Astrocyte (in vitro differentiated cells and primary cell): ENCODE results near the gene PRTG. TPM values are rescaled to one million over a fixed set of nuclear protein-coding genes. Genes with fewer than 3 reads are reported as not detected.

ENCODE experiments used
- DNase-seq: peaks from one replicate; pipeline ENCODE4 v3.0.0-alpha.2; 2010; ENCODE audit warnings: low read depth
- FAIRE-seq: peaks from 2 replicates; lab custom pipeline; 2011; peaks lifted over from hg19 to GRCh38; lab: Jason Lieb, UNC
- H2AFZ ChIP-seq: 2 replicates; pipeline ENCODE4 v1.6.0; 2012; ENCODE audit warnings: low read depth, low read length, inconsistent platforms
- H3K27ac ChIP-seq: 2 replicates; pipeline ENCODE4 v1.5.1; 2011; ENCODE audit warnings: low read depth, low read length, inconsistent platforms
- H3K27me3 ChIP-seq: 2 replicates; pipeline ENCODE4 v1.6.0; 2011; ENCODE audit warnings: low read length, inconsistent platforms; ENCODE audit not compliant: insufficient read depth
- H3K36me3 ChIP-seq: 2 replicates; pipeline ENCODE4 v1.5.1; 2011; ENCODE audit warnings: low read length, inconsistent platforms; ENCODE audit not compliant: insufficient read depth
- H3K4me1 ChIP-seq: 2 replicates; pipeline ENCODE4 v1.5.1; 2011; ENCODE audit warnings: low read length, inconsistent platforms; ENCODE audit not compliant: insufficient read depth
- H3K4me2 ChIP-seq: 2 replicates; pipeline ENCODE4 v1.6.0; 2012; ENCODE audit warnings: low read length, inconsistent platforms
- H3K4me3 ChIP-seq: 2 replicates; pipeline ENCODE4 v1.5.1; 2011; ENCODE audit warnings: low read depth, mild to moderate bottlenecking, low read length, inconsistent platforms; ENCODE audit not compliant: insufficient read depth
- H3K79me2 ChIP-seq: 2 replicates; pipeline ENCODE4 v1.6.0; 2012; ENCODE audit warnings: mild to moderate bottlenecking, low read length, inconsistent platforms; ENCODE audit not compliant: insufficient read depth
- H3K9ac ChIP-seq: 2 replicates; pipeline ENCODE4 v1.6.0; 2012; ENCODE audit warnings: mild to moderate bottlenecking, low read length, inconsistent platforms
- H3K9me3 ChIP-seq: 2 replicates; pipeline ENCODE4 v1.5.1; 2012; ENCODE audit warnings: low read depth, mild to moderate bottlenecking, low read length, inconsistent platforms; ENCODE audit not compliant: insufficient read depth
- H4K20me1 ChIP-seq: 2 replicates; pipeline ENCODE4 v1.6.0; 2012; ENCODE audit warnings: low read length, inconsistent platforms; ENCODE audit not compliant: insufficient read depth
- H3K27ac Mint-ChIP-seq: one replicate; pipeline ENCODE4 v1.8.0; 2021; ENCODE audit warnings: mild to moderate bottlenecking, mixed read lengths; ENCODE audit not compliant: unreplicated experiment
- H3K27me3 Mint-ChIP-seq: one replicate; pipeline ENCODE4 v1.8.0; 2021; ENCODE audit warnings: low read depth, mixed read lengths; ENCODE audit not compliant: unreplicated experiment
- H3K36me3 Mint-ChIP-seq: one replicate; pipeline ENCODE4 v1.8.0; 2021; ENCODE audit warnings: low read depth, mixed read lengths; ENCODE audit not compliant: unreplicated experiment
- H3K4me1 Mint-ChIP-seq: one replicate; pipeline ENCODE4 v1.8.0; 2021; ENCODE audit warnings: low read depth, mixed read lengths; ENCODE audit not compliant: unreplicated experiment
- H3K4me3 Mint-ChIP-seq: one replicate; pipeline ENCODE4 v1.8.0; 2021; ENCODE audit warnings: mild to moderate bottlenecking, moderate library complexity, mixed read lengths; ENCODE audit not compliant: unreplicated experiment
- H3K9me3 Mint-ChIP-seq: one replicate; pipeline ENCODE4 v1.8.0; 2021; ENCODE audit warnings: mild to moderate bottlenecking, mixed read lengths; ENCODE audit not compliant: unreplicated experiment
- CTCF ChIP-seq: IDR thresholded peaks from 2 replicates; pipeline ENCODE4 v1.5.1; 2011; ENCODE audit warnings: low read depth, mild to moderate bottlenecking, inconsistent platforms, low read length, moderate library complexity; ENCODE audit not compliant: insufficient read depth
- EZH2 ChIP-seq: IDR thresholded peaks from 2 replicates; pipeline ENCODE4 v1.6.1; 2012; ENCODE audit warnings: mild to moderate bottlenecking, low read length, inconsistent platforms; ENCODE audit not compliant: insufficient read depth
- total RNA-seq: library from RNA; stranded (reverse); gene quantifications from 2 replicates; pipeline ENCODE4 v1.2.1, GENCODE V29; 2021

Gene PRTG
- total RNA-seq, 1 donor from 2014 or later: 39.4 TPM

DNA sequence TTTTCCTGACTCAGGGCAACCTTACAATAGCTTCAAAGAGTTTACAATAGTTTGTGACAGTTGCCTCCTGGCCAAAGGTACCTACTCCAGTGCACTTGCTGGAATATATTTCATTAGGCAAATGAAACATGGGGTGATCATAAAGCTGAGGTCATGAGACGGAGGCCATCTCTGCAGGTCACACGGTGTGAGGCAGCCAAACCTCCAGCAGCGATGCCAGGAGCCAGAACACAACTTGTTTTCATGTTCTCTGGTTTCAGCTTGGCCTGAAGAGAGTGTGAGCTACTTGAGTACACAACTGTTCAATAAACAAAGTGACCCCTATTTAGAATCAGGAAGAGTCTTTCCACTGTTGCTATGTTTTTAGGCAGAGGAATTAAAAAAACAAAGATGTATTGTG is 112.1 kb downstream of the PRTG start:
- no peak overlapping the region for H3K9ac ChIP-seq
- Mint-ChIP-seq H3K9me3 (no peaks in the 10 kb centered on the region), H3K4me1 (peaks cover 5% of the 10 kb centered on the region), H3K27ac (no peak overlapping the region), H3K4me3 (no peak overlapping the region), H3K36me3 (no peaks in the 10 kb centered on the region), H3K27me3 (no peaks in the 10 kb centered on the region)
- peaks cover 4% of the 10 kb centered on the region for H3K4me1 ChIP-seq
- TF ChIP-seq CTCF (no peak), EZH2 (no peak)
- H3K4me2 ChIP-seq: no peak overlapping the region
- no peaks in the 10 kb centered on the region for H3K27me3 ChIP-seq
- no peaks in the 10 kb centered on the region for H4K20me1 ChIP-seq
- DNase-seq (no peak), FAIRE-seq (no peak)
- H3K9me3 ChIP-seq: no peaks in the 10 kb centered on the region
- no peak overlapping the region for H2AFZ ChIP-seq
- H3K27ac ChIP-seq: no peak overlapping the region
- H3K79me2 ChIP-seq: no peaks in the 10 kb centered on the region
- no peak overlapping the region for H3K4me3 ChIP-seq
- H3K36me3 ChIP-seq: no peaks in the 10 kb centered on the region

- no peak for FAIRE-seq
- H3K36me3 Mint-ChIP-seq: no peaks in the 10 kb centered on the region
Measured at GRCh38 chr15:55628369-55628730, 114.6 kb downstream of the PRTG start.

More at GRCh38 chr15:55628369-55628730, 114.6 kb downstream of the PRTG start:
- TF ChIP-seq EZH2: no peak
- TF ChIP-seq CTCF: no peak
- Histone ChIP-seq H3K36me3 (no peaks in the 10 kb centered on the region), H3K27me3 (no peaks in the 10 kb centered on the region), H3K9me3 (no peaks in the 10 kb centered on the region), H3K79me2 (no peaks in the 10 kb centered on the region), H3K4me2 (no peak overlapping the region), H2AFZ (no peak overlapping the region), H3K4me3 (no peak overlapping the region), H3K27ac (no peak overlapping the region), H3K4me1 (peaks cover 4% of the 10 kb centered on the region), H3K9ac (no peak overlapping the region), H4K20me1 (no peaks in the 10 kb centered on the region)
- no peaks in the 10 kb centered on the region for H3K9me3 Mint-ChIP-seq
- H3K4me1 Mint-ChIP-seq: peaks cover 5% of the 10 kb centered on the region
- no peak for DNase-seq
- no peak overlapping the region for H3K27ac Mint-ChIP-seq
- no peak overlapping the region for H3K4me3 Mint-ChIP-seq
- H3K27me3 Mint-ChIP-seq: no peaks in the 10 kb centered on the region
